HG02870 (cell line): ENCODE measurements around the gene ELF5.
A peak's percentile ranks its signal among the peaks of the same experiment; 100 is the strongest.

Source experiments
- ATAC-seq: cut with Tn5 transposase; IDR thresholded peaks from one replicate; pipeline ENCODE4 v1.9.1; 2021; ENCODE audit warnings: mild to moderate bottlenecking, moderate library complexity; ENCODE audit not compliant: unreplicated experiment

ELF5 gene

DNA sequence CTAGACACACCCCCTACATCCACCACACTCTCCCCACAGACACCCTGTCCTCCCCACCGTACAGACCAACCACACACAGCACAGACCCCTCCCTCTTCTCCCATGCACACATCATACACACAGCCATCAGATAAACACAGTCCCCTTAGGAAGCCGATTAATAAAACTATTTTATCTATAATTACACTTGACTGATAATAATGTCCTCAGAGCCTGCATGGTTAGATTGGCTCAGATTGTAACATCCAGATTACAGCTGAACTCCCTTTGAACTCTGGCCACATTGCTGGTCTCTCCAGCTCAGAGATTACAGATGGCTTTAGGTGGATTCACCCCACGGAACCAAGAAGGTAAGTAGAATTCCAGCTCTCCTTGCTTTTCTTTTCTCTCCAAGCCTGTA is 9.5 kb upstream of the ELF5 start:
- no peak for ATAC-seq

DNA sequence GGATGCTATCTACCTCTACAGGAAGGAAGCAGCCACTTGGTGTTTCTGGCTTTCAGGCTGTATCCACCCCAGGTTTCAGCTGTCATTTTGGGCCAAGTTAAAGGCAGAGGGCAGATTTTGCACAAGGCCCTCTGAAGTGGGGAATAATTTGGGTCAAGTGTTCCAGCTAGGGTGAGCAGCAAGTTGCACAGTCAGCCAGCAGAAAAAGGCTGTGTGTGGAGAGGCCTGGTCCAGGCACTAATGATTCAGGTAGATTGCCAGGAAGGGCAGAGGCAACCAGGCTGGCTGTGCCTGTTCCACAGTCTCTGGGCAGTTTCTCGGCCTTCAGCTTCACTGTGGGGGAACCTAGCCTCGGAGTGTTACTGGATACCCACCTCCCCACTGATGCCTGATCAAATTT is 8.6 kb upstream of the ELF5 start:
- ATAC-seq = no peak

DNA sequence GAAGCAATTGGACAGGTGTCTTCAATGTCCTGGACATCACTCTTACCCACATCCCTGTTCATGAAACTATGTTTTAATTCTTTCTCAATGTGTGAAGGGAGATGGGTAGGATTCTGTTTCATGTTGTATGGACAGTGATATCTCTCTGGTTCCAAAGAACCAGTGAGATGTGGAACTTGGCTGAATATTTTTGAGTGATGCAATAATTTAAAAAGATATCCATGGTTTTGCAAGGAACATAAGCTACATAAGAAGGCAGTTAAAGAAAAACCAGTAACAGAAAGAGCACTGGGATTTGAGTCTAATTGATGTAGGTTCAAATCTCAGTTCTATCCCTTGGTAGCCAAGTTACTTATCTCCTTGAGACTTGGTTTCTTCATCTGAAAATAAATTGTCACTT is 7.7 kb upstream of the ELF5 start:
- ATAC-seq = no peak

DNA sequence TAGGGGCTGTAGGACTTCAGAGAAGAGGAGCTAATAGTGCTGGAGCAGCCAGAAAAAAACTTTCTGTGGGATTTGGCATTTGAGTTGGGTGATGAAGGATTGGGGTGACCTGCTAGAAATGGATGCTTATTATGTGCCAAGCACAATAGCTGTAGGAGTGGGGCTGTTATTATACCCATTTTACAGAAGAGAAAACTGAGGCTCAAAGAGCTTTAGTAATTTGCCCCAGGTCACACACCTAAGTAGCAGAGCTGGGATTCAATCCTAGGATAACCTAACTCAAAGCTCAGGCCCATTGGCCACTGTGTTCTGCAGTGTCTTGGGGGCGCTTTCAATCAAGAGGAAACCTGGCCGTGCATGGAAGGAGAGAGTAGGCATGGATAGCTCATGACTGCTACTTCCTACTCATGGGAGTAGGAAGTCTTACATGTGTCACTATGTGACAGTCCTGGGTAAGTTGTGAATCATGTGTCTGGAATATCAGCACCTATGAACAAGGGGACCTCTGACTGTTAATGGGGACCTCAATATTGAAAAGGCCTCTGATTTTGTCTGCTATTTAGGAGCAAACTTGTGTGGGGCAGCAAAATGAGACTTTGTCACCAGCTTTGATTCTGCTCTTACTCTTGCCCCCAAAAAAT is 6.1 kb upstream of the ELF5 start:
- ATAC-seq = no peak

DNA sequence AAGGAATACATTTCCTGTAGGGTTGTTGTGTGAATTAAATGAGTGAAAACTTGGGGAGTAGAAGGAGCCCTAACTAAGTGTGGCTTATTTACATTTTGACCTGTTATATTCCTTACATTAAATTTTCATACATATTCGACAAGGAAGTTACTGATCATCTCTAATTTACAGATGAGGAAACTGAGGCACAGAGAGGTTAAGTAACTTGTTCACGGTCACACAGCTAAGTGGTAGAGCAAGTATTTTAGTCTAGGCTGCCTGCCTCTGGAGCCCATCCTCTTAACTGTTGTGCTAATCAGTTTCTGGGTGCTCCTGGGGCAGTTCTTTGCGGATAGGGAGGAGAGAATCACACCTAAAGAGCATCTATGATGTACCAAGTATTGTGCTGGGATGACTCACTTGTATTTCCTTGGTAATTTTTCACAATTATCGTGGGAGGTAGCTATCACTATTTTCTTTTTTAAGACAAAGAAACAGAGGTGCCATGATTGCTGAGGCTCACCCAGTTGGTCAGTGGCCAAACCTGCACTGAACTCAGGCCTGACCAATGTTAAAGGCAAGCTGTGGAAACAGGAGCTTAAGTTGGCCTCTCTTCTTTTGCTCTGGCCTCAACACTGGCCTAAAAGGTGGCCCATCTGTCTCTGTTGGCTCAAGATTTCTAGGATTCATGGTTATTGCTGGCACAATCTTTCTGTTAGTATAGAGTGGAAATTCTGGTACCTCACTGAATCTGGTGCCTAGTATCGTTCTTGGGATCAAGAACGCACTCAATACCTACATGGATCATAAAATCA is 2.9 kb upstream of the ELF5 start:
- ATAC-seq = no peak

DNA sequence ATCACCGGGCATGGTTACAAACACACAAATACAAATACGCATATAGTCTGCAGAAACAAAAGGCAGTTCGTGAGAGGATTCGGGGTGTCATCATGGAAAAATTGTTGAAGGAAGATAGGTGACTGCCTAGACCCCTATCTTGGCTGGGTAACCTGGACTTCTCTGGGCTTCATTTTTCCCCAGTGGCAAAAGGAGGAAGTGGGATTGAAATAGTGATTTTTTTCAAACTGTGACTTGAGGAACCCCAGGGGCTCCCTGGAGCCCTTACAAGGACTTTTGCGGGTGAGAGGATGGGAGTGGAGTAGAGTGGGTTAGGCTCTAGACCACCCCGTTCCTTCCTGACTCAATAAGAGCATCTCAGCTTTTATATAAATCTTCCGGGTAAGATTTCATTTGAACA is 1.0 kb upstream of the ELF5 start:
- no peak for ATAC-seq

DNA sequence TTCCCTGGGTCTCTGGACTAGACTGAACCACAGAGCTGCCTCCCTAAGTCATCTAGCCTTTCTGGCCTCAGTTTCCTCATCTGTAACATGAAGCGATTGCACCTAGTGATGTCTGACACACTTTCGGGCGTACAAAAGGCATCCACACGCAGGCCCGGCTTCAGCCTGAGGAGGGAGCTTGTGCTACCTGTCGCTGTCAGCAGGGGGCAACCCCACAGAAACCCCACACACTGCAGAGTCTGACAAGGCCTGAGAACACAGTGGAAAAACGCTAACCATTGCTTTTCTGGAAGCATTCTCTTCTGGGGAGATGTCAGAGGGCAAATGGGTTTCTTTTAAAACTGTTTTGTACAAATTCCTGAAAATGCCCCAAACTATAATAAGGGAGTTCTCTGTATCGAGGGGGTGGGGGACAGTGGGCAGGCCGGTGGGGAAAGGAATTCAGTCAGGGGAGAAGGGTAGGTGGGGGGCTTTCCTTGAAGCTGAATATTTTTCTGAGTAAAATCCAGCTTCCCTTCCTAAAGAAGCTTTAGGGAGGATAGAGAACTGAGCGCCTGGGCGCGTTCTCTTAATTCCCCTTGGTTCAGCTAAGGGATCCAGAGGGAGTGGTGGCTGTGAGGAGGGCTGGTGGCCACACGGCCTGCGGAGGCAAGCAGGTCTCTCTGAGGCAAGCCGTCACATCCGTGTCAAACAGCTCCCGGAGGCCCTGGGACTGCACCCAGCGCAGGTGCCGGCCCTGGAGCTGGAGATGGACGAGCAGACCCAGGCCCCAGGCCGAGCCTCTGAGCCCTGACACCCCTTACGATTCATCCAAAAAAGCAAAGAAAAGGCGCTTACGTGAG is 533 bp downstream of the ELF5 start:
- ATAC-seq = peak; percentile 87

- ATAC-seq = no peak
Measured at GRCh38 chr11:34510673-34511072, 2.9 kb downstream of the ELF5 start.

DNA sequence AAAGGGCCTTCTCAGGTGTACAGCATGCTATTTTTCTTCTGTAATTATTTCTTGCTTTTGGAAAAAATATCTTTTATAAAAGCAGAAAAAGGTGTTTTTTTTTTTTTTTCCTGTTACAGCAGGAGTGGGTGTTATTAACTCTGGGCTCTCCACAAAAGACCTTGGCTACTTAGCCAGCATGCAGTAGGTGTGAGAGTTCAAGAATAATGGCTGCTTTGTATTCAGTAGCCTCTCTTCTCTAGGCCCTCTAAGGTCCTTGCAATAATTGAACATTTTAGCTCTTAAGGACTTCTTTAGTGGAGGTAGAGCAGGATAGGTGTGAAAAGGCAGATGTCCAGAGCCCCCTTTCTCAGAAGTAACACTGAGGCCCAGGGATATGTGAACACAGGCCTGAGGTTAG is 3.4 kb downstream of the ELF5 start:
- no peak for ATAC-seq

- ATAC-seq = no peak
Measured at GRCh38 chr11:34509336-34509876, 4.2 kb downstream of the ELF5 start.

- no peak for ATAC-seq
Measured at GRCh38 chr11:34508524-34508923, 5.1 kb downstream of the ELF5 start.

DNA sequence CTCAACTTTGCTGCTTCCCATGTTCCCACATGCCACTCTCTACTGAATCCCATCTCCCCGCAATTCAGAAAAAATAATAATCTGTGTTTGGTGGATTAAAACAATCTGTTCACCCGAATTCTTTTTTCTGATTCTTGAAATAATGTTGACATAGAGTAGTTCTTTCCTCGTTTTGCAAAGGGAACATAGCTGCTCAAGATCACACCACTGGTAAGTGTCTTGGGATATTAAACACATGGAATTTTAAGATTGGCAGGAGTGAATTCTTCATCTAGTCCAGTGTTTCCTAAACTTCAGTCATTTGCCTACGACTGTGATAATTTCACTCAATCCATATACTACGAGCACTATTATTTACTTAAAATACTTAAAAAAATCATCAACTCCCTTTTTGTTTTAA is 6.0 kb downstream of the ELF5 start:
- no peak for ATAC-seq

- ATAC-seq = no peak
Measured at GRCh38 chr11:34507156-34507555, 6.4 kb downstream of the ELF5 start.

DNA sequence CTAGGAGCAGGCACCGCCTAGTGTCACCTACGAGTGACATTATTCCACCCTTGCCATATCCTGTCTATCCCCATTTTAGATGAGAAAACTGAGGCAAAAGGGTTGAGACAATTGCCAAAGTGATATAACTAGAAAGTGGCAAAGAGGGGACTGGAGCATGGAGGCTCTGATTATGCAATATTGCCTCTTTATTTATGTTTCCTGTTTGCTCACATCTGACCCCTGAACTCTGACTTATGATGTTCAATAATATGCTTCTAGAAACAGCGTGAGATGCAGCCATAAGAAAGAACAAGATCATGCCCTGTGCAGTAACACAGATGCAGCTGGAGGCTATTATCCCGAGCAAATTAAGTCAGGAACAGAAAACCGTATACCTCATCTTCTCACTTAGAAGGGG is 7.7 kb downstream of the ELF5 start:
- no peak for ATAC-seq

- no peak for ATAC-seq
Measured at GRCh38 chr11:34502949-34503348, 10.6 kb downstream of the ELF5 start.

DNA sequence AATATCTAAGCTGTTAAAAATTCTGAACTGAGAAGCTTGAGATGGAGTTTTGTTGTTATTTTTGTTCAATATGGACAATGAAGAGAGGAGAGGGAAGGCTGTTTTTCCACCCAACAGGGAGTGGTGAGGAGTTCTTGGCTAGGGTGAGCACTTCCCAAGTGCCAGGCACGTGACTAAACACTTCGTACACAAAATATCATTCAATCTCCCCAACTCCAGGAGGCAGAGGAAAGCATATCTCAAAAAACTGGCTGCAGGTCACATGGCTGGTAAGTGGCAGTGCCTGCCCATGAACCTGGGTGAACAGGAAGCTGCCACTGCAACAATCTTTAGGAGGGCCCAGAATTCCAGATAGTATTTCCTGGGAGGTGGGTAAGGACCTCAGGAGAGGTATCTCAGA is 11.6 kb downstream of the ELF5 start:
- no peak for ATAC-seq

DNA sequence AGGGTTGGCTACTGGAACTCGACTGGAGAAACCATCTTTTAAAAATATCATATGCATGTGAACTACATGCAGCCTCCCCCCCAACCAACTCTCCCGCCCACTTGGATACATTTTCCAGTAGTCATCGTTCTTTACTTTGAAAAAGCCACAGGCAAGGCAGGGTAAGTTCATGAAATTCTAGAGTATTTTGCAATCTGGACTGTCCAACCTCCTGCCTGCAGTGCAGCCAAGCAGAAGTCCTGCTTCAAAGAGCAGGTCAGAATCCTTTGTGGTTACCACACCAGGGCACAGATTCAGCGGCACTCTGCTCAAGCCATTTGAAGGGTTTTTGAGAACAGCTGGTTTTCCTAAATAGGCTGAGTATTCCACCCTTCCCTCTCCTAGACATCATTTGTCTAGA is 12.1 kb downstream of the ELF5 start:
- ATAC-seq = no peak

DNA sequence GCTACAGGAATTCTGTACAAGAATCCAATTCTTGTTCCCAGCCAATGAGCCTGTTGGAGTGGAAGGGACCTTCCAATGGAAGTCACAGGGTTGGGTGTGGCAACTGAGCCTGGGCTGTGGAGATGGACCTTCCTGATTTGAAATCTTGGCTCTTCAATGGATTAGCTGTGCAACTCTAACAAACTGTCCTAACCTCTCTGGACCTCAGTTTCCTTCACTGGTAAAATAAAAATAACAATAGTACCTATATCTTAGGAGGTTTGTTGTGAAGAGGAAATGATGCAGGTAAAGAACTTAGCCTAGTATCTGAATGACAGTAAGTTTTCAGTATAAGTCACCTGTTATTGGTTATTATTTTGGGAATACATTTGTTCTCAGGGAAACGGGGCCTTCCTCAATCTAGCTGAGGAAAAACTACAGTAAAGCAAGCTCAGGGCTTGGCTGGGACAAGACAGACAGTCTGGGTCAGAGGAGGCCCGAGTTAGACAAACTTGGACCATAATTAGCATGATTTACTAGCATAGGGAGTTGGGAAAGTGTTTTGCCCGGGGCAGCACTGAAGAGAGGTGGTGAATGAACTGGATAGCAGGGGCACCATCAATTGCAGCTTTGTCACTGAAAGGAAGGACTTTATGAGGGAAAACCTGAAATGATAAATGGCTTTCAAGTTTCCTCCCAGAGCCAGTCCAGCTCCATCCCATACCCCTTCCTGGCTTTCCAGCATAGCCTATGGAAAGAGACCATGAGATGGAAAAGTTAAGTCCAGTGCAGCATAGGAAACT is 13.7 kb downstream of the ELF5 start:
- ATAC-seq = no peak

- no peak for ATAC-seq
Measured at GRCh38 chr11:34495724-34496377, 17.7 kb downstream of the ELF5 start.

DNA sequence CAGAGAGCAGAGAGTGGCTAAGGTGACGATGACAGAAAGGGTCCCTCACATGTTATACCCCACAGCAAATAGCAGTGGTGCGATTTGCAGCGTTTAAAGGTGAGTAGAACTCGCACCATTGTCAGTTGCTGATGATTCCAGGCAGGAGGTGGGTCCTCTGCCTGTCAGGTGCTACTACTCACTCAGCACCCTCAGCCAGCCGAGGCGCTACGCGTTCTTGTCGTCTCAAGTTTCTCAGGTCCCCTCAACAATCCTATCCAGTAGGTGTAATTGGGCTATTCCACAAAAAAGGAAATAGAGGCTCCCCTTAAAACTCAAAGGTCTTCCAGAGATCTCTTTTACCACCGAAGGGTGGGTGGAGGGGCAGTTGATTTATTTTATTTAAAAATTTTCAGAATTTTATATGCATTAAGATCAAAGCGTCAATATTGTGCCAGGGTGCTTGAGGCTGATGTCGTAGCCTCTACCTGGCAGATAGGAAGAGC is 18.3 kb downstream of the ELF5 start:
- no peak for ATAC-seq
